GM06990 (cell line): ENCODE measurements around the gene PNMA8C.
A peak's percentile ranks its signal among the peaks of the same experiment; 100 is the strongest.

Experiments used
- DNase-seq: peaks from one replicate; pipeline ENCODE4 v3.0.0-alpha.2; 2011; ENCODE audit not compliant: insufficient read length; ENCODE audit errors: extremely low read depth
- H3K27me3 ChIP-seq: replicated peaks from 2 replicates; pipeline ENCODE4 v1.6.0; 2011; ENCODE audit warnings: low read length; ENCODE audit not compliant: control insufficient read depth, insufficient read depth
- H3K36me3 ChIP-seq: 2 replicates; pipeline ENCODE4 v1.5.1; 2011; ENCODE audit warnings: low read length; ENCODE audit not compliant: control insufficient read depth, insufficient read depth
- H3K4me3 ChIP-seq: replicated peaks from 2 replicates; pipeline ENCODE4 v1.5.1; 2011; ENCODE audit warnings: low read depth, mild to moderate bottlenecking, control low read depth, low read length
- TF ChIP-seq, protein P1 (sequence below): IDR thresholded peaks from 2 replicates; pipeline ENCODE4 v1.5.1; 2011; ENCODE audit warnings: low read length, control low read depth, mild to moderate bottlenecking, inconsistent platforms; ENCODE audit not compliant: insufficient read depth, poor library complexity, severe bottlenecking

Gene PNMA8C

GRCh38 chr19:46471116-46471733 lies 42.5 kb upstream of the PNMA8C start, which contains the start of gene PNMA8A:
Gene PNMA8A (minus strand): TSS chr19:46471563. CDS start chr19:46471035, 528 bp downstream.
- TF ChIP-seq, protein P1, sequence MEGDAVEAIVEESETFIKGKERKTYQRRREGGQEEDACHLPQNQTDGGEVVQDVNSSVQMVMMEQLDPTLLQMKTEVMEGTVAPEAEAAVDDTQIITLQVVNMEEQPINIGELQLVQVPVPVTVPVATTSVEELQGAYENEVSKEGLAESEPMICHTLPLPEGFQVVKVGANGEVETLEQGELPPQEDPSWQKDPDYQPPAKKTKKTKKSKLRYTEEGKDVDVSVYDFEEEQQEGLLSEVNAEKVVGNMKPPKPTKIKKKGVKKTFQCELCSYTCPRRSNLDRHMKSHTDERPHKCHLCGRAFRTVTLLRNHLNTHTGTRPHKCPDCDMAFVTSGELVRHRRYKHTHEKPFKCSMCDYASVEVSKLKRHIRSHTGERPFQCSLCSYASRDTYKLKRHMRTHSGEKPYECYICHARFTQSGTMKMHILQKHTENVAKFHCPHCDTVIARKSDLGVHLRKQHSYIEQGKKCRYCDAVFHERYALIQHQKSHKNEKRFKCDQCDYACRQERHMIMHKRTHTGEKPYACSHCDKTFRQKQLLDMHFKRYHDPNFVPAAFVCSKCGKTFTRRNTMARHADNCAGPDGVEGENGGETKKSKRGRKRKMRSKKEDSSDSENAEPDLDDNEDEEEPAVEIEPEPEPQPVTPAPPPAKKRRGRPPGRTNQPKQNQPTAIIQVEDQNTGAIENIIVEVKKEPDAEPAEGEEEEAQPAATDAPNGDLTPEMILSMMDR: no peak
- H3K4me3 ChIP-seq: no peak within 1 kb of the TSS
- no peaks in the 10 kb centered on the region for H3K27me3 ChIP-seq
- H3K36me3 ChIP-seq: no peaks in the 10 kb centered on the region
- no peak for DNase-seq

DNA sequence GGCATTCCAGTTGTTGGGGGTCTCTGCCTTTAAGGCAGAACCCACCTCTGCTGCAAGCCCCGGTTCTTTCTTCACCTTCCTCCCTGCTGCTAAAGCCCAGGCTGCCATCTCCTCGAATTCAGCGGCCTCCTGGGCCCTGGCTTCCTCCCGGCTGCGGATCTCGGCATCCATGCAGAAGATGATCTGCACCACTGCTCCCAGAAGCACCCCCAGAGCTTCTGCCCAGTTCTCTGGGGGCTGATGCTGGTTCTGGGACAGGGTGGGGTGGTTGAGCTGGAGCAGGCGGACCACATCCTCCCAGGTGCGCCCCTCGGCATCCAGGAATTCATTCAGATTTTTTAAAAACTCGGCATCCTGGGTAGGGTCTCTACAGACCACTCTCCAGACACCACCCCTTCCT lies 41.6 kb upstream of the PNMA8C start:
- TF ChIP-seq, protein P1: no peak
- H3K36me3 ChIP-seq: no peaks in the 10 kb centered on the region
- H3K4me3 ChIP-seq: no peak overlapping the region
- H3K27me3 ChIP-seq: no peaks in the 10 kb centered on the region
- DNase-seq: no peak

- H3K4me3 ChIP-seq: no peak overlapping the region
- TF ChIP-seq, protein P1: no peak
- no peaks in the 10 kb centered on the region for H3K36me3 ChIP-seq
- no peak for DNase-seq
- H3K27me3 ChIP-seq: no peaks in the 10 kb centered on the region
These were observed 40.9 kb upstream of the PNMA8C start for GRCh38 chr19:46469541-46470185.

GRCh38 chr19:46466536-46467196 lies 37.9 kb upstream of the PNMA8C start:
- Histone ChIP-seq H3K27me3 (no peaks in the 10 kb centered on the region; the same call in 1 of the 2 replicates), H3K36me3 (no peaks in the 10 kb centered on the region), H3K4me3 (peak overlapping the region; percentile 31)
- DNase-seq: peak; percentile 64
- TF ChIP-seq, protein P1: no peak

DNA sequence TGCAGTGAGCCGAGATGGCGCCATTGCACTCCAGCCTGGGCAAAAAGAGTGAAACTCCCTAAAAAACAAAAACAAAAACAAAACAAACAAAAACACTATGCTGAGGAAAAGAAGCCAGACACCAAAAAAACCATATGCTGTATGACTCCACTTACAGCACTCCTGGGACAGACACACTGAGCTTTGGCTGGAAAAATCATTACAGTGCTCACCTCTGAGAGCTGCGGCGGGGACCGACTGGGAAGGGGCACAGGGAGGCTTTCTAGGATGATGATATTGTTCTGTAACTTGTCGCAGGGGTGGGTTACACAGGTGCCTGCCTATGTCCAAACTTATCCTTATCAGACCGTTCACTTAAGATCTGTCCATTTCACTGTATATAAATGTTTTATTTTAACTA lies 34.8 kb upstream of the PNMA8C start:
- Histone ChIP-seq H3K36me3 (no peaks in the 10 kb centered on the region), H3K4me3 (no peak overlapping the region), H3K27me3 (peaks cover 1% of the 10 kb centered on the region)
- DNase-seq: no peak
- TF ChIP-seq, protein P1: no peak
